IPS-NIHi7 (cell line): Measurements from ENCODE around the gene FHL1.
"Not testable (repeated sequence)": the region's sequence is repeated elsewhere in the genome, so short reads cannot be mapped to it uniquely, and the experiment has no call there.

ENCODE experiments used
- DNase-seq: peaks from one replicate; pipeline ENCODE4 v3.0.0; 2012; ENCODE audit warnings: mixed read lengths; ENCODE audit errors: extremely low spot score

The FHL1 gene

DNA sequence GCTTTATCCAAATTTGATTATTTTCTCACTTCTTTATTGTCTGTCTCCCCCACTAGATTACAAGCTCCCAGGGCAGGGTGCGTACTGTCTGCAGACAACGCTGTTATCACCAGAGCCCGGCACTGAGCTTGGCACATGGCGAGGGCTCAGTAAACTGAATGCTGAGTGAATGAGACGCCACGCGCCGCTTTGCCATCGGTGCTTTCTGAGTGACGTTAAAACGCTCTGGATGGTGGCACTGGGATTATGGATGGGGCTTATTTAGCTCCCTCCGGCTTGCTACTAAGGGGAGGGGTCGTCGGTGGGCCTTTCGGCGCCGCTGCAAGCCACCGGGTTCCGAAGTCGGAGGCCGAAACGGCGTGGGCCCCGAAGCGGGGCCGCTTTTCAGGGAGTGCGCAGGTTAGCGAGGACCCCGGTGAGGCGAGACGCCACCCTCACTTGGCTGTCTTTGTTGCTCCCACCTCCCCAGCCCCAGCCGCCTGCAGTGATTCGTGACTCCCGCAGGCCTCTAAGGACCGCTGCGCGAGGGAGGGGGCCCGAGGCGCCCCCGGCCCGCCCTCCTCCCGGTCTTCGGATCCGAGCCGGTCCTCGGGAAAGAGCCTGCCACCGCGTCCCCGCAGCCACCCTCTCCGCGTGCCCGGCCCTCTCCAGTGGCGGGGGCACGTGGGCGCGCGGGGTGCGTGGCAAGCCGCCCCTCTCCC, 569 bp upstream of the FHL1 start:
- DNase-seq = peak; percentile 45

DNA sequence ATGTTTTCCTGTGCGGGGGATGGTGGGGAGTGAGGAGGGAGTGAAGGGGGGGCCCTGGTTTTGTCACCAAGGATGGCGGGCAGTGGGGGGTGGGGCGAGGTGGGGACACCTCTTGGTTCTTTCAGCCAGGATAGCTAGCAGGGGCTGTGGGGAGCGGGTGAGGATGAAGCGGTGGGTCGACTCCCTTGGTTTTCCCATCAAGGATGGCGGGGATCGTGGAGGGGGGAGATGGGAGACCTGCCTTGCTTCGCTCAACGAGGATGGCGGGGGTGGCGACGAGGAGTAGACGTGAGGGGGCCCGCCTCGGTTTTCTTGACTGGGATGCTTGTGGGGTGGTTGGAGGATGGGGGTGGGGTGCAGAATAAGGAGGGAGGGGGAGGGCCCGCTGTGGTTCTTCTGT, 643 bp downstream of the FHL1 start:
- DNase-seq = peak; percentile 30

- DNase-seq = no peak
These were observed 1.1 kb downstream of the FHL1 start for GRCh38 chrX:136148391-136148790.

DNA sequence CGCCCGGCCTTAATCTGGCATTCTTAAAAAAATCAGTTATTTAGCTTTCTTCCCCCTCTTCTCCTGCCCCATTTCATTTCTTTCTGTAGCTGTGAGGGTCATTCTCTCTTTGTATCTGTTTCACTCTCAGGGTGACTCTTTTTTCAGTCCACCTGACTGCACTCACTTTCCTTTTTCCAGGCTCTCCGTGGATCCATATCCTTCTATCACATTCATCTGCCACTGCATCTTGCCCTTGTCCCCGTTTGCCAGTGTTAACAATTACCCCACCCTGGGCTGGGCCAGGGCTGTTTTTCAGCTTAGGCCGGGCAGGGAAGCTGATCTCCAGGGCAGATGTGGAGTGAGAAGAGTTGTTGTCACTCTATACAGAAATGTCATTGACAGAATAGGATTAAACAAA, 7.7 kb downstream of the FHL1 start:
- no peak for DNase-seq

DNA sequence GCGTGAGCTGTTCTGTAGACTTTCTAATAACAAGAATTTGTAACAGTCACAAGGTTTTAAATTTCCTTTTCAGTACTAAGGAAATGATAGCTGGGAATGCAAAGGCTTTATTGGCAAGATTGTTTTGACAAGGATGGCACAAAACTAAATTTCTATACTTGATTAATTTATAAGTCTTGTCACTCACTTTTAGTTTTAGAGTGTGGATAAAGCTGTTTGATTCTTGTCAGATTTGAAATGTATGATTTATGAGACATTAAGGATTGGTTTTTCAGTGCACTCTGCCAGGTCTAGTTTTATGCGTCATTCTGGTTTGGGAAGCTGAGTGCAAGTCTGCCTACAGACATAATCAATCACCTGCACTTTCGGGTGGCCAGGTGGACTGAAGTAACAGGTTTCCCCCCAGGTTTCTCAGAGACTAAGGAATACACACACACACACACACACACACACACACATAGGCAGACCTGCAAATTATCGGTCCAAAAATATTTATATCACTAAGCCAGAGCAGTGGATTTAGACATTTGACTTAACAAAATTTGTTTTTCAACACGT, 9.3 kb downstream of the FHL1 start:
- no peak for DNase-seq

- no peak for DNase-seq
These were observed 9.9 kb downstream of the FHL1 start for GRCh38 chrX:136157187-136157586.

DNA sequence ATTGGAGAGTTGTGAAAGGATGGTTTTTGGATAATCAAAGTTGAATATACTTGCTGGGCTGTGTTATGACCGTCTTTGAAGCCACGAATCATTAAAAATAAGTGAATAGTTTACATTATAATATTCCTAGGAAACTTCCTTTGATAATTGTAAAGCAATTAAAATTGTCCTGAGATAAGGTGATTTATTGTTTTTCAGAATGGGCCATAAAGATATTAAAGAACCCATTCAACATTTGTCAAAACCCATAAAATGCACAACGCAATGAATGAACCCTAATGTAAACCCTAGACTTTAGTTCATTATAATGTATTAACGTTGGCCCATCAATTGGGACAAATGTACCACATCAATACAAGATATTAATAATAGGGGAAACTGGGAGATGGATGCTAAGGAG, 11.4 kb downstream of the FHL1 start:
- no peak for DNase-seq

DNA sequence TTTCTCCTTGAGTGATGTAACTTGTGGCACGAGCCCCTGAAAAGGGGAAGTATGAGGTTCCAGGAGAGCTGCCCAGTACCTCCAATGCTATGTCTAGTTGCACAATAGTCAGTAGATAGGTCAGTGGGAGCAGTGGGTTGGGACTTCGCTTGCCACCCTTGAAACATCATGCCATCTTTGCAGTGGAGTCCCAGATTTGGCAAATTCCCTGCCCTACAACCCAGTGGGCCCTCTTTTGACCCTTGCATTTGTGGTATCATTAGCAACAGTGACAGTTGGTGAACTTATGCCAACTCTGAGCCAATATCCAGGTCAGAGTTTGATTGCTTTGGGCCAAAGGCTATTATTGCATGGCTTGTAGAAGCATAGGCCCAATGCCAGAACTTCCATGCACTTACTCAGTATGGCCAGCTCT, 12.3 kb downstream of the FHL1 start:
- no peak for DNase-seq

DNA sequence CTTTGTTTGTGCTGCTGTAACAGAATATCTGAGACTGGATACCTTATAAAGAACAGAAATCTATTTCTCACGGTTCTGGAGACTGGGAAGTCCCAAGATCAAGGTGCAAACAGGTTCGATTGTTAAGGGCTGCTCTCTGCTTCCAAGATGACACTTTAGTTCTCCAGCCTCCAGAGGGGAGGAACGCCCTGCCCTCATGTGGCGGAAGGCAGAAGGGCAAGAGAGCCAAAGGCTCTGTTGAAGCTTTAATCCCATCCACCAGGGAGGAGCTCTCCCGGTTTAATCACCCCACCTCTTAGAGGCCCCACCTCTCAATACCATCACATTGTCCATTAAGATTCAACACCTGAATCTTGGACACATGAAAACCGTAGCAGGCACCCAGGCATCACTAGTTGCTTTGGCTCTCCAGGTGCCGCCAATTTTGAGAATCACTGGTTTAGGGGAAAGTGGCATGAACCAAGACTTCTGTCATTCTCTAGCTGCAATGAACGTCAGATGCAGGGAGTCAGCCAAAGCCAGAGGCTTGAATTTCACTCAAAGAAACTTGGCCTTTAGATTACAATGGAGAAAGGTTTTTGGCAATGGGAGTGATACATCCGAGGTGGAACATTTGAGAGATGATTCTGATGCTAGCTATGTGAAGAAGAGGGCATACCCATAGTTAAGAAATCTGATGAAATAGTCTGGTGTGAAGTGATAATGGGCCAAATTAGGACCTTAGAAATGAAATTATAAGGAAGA, 15.7 kb downstream of the FHL1 start:
- DNase-seq = peak; percentile 71

- DNase-seq = no peak
These were observed 16.4 kb downstream of the FHL1 start for GRCh38 chrX:136163689-136164088.

- no peak for DNase-seq
These were observed 18.1 kb downstream of the FHL1 start for GRCh38 chrX:136165406-136165805.

GRCh38 chrX:136166221-136166855, 19.0 kb downstream of the FHL1 start:
- peak; percentile 53 for DNase-seq

- DNase-seq = not testable (repeated sequence)
These were observed 20.7 kb downstream of the FHL1 start for GRCh38 chrX:136167989-136168388.

- DNase-seq = peak; percentile 81
These were observed 21.8 kb downstream of the FHL1 start for GRCh38 chrX:136168929-136169735.

GRCh38 chrX:136170139-136170800, 22.9 kb downstream of the FHL1 start:
- peak; percentile 31 for DNase-seq

- DNase-seq = no peak
These were observed 24.1 kb downstream of the FHL1 start for GRCh38 chrX:136171420-136171819.

- no peak for DNase-seq
These were observed 29.1 kb downstream of the FHL1 start for GRCh38 chrX:136176399-136176825.

DNA sequence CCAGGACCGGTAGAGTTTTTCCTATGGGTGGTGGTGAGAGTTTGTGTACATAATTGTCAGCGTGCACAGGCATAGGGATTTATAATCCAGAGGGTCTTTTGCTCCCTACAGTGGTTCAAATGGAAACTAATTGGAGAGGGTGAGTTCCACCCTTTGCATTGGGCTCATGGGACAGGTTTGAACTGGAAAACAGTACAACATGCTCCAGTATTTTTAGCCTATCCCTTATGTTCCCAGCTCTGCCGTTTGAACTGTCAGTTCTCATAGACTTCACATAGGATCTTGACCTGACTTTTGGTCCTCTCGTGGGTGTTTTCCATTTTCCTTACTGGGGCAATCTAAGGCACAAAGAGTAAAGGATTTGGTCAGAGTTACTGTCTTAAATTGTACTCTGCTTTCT, 31.8 kb downstream of the FHL1 start:
- DNase-seq = no peak

DNA sequence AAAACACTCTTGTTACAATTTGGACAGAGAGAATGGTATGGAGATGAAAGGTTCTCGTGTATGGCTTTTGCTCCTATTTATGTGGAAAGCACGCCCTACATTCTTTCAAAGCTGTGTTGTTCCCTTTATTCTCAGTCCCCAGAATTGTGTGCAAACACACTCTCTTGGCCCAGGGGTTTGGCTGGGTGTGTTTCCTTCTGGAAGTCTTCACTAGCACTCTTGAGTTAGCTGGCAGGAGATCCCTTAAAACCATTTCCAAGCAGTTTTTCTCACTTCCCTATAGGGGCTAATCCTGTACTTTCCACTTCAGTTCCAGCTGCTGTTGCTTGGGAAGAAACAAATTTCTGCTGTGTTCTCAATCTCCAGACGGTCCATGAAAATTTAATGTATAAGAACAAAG, 35.1 kb downstream of the FHL1 start:
- no peak for DNase-seq

DNA sequence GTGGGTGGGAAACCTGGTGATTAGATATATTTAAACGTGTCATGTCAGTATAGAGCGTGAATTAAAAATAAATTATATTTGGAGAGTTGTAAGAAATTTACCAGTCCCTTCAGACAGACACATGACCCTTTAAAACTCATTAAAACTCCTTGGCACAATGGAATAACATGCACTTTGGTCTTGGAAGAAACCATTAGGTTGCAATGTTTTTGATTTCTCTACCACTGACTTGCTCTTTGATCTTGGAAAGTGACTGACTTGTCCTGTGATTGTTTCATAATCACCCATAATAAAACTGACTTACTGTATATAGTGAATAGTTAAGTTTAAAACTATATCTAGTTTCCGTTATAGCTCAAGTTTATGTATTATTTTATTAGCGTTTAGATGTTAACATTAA, 35.8 kb downstream of the FHL1 start:
- DNase-seq = no peak

- DNase-seq = no peak
These were observed 36.6 kb downstream of the FHL1 start for GRCh38 chrX:136183917-136184316.
